HG03280 (cell line): ENCODE results near the gene CCNF.

Experiments used
- ATAC-seq: cut with Tn5 transposase; IDR thresholded peaks from one replicate; pipeline ENCODE4 v1.9.1; 2021; ENCODE audit warnings: mild to moderate bottlenecking, moderate library complexity; ENCODE audit not compliant: unreplicated experiment

Gene CCNF

GRCh38 chr16:2499890-2500429 lies 70.7 kb downstream of the CCNF start:
- ATAC-seq, result no peak

- no peak for ATAC-seq
These were observed 71.2 kb downstream of the CCNF start for GRCh38 chr16:2500430-2500917.

GRCh38 chr16:2500918-2501750 lies 71.9 kb downstream of the CCNF start:
- ATAC-seq, result no peak

- ATAC-seq, result no peak
These were observed 73.0 kb downstream of the CCNF start for GRCh38 chr16:2501946-2502895.

GRCh38 chr16:2505695-2506094 lies 76.4 kb downstream of the CCNF start:
- no peak for ATAC-seq

- no peak for ATAC-seq
These were observed 77.9 kb downstream of the CCNF start for GRCh38 chr16:2507052-2507659.

- no peak for ATAC-seq
These were observed 78.4 kb downstream of the CCNF start for GRCh38 chr16:2507665-2508064.
